NCI-H187 (cell line): ENCODE data around the gene KIFC1.

ENCODE experiments used
- DNase-seq, 2 experiments: peaks; one replicate each; lab custom pipeline; 2025; lab: John Stamatoyannopoulos, UW

Gene KIFC1

DNA sequence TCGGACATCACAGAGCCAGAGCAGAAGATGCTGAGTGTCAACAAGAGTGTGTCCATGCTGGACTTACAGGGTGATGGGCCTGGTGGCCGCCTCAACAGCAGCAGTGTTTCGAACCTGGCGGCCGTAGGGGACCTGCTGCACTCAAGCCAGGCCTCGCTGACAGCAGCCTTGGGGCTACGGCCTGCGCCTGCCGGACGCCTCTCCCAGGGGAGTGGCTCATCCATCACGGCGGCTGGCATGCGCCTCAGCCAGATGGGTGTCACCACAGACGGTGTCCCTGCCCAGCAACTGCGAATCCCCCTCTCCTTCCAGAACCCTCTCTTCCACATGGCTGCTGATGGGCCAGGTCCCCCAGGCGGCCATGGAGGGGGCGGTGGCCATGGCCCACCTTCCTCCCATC, 51.4 kb downstream of the KIFC1 start:
- no peak for DNase-seq

DNA sequence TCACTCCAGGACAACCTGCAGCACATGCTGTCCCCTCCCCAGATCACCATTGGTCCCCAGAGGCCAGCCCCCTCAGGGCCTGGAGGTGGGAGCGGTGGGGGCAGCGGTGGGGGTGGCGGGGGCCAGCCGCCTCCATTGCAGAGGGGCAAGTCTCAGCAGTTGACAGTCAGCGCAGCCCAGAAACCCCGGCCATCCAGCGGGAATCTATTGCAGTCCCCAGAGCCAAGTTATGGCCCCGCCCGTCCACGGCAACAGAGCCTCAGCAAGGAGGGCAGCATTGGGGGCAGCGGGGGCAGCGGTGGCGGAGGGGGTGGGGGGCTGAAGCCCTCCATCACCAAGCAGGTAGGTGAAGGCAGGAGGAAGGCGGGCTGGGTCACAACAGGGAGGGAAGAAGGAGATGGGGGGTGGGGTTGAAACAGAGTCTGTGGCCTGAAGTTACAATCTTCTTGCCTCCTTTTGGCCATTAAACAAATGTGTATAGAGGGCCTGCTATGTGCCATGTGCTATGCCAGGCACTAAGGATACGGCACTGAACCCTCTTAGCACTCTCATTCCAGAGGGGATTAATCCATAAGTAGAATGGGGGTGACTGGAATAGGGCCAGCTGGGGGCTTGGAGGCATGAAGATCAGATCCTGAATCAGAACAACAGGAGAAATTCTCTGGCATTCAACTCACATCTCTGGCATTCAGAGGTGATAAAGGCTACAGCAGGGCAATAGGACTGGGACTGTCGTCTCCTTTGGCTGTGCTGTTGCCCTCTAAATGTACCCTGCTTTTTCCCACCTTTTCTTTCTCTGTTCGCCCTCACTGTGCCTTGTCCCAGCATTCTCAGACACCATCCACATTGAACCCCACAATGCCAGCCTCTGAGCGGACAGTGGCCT, 52.2 kb downstream of the KIFC1 start:
- DNase-seq = no peak

DNA sequence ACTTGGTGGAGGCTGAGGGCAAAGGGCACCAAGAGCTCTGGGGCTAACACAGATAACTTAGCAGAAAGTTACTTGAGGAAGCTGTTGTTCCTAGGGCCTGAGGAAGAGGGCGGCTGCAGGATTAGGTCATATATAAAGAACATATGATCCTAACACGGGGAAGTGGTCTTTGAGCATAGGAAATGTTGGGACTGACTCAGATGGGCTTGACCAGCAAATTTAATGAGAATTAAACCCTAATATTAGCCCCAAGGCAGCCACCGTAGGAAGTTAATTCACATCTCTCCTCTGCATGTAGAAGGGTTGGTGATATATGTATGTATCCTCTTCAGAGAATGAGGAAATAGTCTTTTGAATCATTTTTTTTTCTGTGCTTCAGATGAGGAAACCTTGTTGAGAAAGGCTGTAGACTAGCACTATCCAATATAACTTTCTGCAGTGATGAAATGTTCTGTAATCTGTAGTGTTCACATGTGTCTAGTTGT, 53.5 kb downstream of the KIFC1 start:
- no peak for DNase-seq

DNA sequence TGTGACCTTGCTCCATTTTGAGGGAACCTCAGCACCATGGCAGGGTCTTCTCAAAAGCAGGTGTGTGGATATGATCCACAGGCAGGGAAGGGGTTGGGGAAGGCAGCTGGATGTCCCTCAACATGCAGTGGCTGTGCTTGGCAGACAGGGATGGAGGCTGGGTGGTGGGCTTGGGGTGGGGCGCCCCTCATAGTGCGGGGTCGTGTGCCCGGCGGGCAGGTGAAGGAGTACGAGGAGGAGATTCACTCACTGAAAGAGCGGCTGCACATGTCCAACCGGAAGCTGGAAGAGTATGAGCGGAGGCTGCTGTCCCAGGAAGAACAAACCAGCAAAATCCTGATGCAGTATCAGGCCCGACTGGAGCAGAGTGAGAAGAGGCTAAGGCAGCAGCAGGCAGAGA, 54.7 kb downstream of the KIFC1 start:
- DNase-seq = no peak

DNA sequence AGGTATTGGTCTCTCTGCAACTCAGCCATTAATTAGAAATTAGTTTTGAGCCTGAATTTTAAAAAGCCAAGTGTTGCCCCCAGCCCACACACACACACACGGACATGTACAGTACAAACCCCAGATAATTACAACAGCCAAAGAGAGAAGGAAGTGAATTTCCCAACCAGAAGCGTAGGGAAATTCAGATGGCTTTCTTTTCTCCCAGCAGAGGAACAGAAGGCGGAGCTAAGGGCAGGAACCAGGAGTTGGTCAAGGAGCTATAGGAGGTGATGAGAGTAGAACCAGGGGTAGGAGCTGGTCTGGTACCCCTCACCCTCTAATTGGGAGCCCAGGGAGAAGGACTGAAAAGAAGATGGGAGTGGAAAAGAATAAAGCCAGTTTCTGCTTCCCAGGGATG, 58.8 kb downstream of the KIFC1 start:
- no peak for DNase-seq

DNA sequence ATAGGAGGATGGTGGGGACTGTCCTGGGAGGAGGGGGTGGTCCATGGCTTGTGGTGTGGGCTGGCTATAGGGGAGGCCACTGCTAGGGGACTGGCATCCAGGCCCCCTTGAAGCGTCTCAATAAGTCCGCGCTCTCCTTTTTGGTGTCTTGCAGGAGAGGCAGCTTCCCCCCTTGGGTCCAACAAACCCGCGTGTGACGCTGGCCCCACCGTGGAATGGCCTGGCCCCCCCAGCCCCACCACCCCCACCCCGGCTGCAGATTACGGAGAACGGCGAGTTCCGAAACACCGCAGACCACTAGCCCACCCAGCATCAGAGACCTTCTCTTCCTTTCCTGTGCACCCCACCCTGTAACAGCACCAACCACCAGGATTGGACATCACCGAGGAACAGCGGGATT, 60.0 kb downstream of the KIFC1 start:
- no peak for DNase-seq

DNA sequence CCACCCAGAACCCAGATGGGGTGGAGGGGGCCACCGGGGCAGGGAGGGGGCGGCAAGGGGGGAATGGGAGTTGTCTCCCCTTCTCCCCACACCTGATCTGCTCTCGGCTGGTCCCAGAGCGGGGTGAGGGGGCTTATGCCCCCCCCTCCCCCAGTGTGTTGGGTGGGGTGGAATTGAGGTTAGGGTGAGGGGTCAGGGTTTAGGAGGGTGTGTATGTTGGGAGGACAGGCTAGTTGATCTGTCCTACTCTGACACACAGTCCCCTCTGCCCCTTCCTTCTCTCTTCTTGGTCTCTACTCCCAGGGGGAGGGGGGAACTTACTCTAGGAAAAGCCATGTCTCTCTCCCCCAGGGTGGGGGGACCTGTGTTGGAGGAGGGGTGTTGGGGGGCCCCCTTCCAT, 60.9 kb downstream of the KIFC1 start:
- no peak for DNase-seq

DNA sequence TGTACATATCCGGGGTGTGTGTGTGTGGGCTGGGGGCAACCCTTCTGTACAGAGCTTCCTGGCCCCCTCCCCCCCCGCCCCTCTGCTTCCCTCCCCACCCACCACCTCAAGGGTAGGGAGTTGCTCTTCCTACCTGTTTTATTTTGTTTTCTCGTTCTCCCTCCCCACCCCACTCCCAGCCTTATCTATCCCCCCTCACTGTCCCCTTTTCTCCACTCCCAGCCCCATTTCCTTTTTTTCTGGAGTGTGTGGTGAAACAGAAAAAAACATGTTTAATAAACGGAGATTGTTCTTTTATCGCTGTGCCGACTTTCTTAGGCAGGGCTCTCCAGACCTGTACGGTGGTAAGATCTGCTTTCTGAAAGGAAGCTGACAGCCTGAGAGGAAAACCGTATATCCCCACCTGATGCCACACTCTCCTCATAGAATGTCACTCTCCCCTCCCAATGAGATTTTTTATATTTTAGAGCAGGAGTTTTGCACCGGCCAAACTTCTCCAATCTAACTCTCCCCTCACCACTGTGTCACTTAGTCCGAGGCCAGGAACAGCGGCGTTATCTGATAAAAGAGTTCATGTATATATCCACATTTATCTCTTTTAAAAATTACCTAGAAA, 61.9 kb downstream of the KIFC1 start:
- no peak for DNase-seq

DNA sequence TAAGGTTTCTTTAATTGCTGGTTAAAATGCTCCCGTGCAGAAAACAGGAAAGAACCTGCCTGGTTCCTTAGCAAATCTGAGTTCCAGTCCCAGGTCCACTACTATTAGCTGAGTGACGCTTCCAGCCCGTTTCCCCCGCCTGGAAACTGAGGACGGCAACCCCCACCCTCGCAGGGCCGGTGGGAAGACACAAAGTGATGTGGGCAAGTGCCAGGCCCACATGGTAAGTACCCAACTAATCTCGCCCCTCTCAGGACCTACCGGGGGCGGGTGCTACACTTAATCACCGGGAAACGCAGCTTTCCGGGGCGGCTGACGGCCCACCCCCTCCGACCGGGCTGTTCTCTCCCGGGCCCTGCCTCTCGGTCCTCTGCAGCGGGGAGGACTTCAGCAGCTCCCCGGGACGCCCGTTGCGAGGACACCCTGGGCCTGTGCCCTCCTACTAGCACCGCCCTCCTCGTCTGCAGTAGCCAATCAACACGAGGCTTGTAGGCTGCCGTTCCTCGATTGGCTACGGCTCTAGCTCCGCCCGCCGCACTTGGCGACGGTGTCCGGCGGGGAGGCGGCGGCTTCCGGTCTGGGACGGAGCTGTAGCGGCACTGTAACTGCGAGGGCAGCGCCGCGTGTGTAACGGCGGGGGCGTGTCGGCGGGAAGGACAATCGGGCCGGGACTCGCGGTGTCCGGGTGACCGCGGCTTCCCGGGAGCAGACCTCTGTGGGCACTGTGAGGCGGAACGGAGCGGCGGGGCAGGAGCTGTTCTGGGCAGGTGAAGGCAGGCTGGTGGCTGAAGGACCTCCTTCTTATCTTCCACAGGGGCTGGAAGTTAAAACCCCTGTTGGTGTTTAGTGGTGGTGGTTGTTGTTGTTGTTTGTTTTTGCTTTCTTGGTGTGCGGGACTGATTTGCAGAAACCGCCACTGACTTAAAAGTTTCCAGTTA, 62.7 kb downstream of the KIFC1 start, which contains the start of gene ZBTB9:
Gene ZBTB9 (plus strand): TSS at position 568 of the 938 bp plus-strand sequence. CDS start 525 bp downstream, outside the sequence.
- peak; percentile 77 to 86 for DNase-seq

DNA sequence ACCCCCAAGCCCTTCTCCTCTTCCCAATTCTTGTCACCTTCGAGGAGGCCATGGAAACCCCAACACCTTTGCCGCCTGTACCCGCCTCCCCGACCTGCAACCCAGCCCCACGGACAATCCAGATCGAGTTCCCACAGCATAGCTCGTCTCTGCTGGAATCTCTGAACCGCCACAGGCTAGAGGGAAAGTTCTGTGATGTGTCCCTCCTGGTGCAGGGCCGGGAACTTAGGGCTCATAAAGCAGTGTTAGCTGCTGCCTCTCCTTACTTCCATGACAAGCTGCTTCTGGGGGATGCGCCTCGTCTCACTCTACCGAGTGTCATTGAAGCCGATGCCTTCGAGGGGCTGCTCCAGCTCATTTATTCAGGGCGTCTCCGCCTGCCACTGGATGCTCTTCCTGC, 63.4 kb downstream of the KIFC1 start:
- DNase-seq = no peak

DNA sequence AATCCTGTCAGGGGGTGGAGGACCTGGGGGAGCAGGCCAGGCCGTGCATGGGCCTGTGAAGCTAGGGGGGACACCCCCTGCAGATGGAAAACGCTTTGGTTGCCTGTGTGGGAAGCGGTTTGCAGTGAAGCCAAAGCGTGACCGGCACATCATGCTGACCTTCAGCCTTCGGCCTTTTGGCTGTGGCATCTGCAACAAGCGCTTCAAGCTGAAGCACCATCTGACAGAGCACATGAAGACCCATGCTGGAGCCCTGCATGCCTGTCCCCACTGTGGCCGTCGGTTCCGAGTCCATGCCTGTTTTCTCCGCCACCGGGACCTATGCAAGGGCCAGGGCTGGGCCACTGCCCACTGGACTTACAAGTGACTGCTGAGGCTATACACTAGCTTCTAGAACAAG, 64.5 kb downstream of the KIFC1 start:
- no peak for DNase-seq

DNA sequence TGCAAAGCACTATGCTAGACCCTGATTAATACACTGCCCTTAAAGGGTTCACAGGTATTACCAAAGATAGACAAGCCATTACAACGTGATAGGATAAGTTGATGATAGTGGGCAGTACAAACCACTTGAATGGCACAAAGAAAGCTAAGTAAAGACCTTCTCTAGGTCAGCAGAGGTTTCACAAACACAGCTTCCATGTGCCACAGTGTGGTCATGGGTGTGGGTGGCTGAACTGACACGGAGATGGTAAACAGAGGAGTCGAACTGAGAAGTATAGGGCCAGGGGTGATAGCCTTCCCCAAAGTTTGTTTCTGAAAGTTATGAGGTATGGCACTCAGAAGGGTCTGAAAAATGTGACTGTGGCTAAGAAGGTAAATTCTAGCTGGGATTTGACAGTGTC, 67.1 kb downstream of the KIFC1 start:
- no peak for DNase-seq

DNA sequence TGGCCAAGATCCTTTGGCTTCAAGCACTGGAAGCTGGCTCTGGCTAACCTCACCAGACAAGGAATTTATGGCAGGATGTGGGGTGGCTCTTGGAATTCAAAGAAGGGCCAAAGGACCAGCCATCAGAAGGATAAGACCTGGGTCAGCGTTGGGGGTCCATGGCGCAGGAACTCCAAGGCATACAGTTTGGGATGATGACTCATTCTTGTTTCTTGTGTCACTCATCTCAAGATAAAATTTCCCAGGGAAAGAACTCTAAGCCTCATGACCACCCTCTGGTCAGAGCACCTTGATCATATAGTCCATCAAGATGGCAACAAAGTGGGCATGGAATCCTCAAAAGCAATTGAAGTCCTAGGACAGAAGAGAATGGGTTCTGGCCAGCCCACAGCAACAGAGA, 67.6 kb downstream of the KIFC1 start:
- DNase-seq = no peak
